SK-N-SH (cell line): ENCODE results near the gene CAV1. TPM values are rescaled to one million over a fixed set of nuclear protein-coding genes. Genes with fewer than 3 reads are reported as not detected.

Experiments
- CTCF ChIA-PET: fragments of 300-600, 350-600 bp; formaldehyde crosslinking; extraction: SDS; loops from one replicate; lab custom pipeline; 2021; lab: Yijun Ruan, JAX
- POLR2A ChIA-PET: fragments of 350-600 bp; sonication (Branson Sonifier 250); formaldehyde crosslinking; extraction: SDS; loops from one replicate; lab custom pipeline; 2020; ENCODE audit warnings: antibody characterized with exemption, inconsistent platforms; lab: Yijun Ruan, JAX
- DNase-seq: peaks from one replicate; pipeline ENCODE4 v3.0.0; 2012
- H2AFZ ChIP-seq: fragments of 200-600 bp; sonication (generic); 2 replicates; pipeline ENCODE4 v1.8.1; 2016; ENCODE audit warnings: antibody characterized with exemption, mild to moderate bottlenecking, low read depth
- H3F3A ChIP-seq: fragments of 200-600 bp; sonication (generic); replicated peaks from 2 replicates; pipeline ENCODE3; 2016; ENCODE audit warnings: antibody characterized with exemption, mild to moderate bottlenecking; ENCODE audit not compliant: insufficient read depth
- H3K27ac ChIP-seq, 2 experiments: fragments of 200-500 bp in 1 of 2; fragments of 200-600 bp in 1 of 2; sonication (Bioruptor generic) in 1 of 2; sonication (generic), shearing (Covaris generic) in 1 of 2; 2 replicates each; pipeline versions ENCODE4 v1.5.1 to v1.6.1; 2014 to 2016; ENCODE audit warnings: low read depth in 2 of 2, inconsistent platforms in 1 of 2, low read length in 1 of 2, mild to moderate bottlenecking in 1 of 2, mixed read lengths in 1 of 2
- H3K27me3 ChIP-seq: fragments of 200-600 bp; sonication (generic), shearing (Covaris generic); 2 replicates; pipeline ENCODE4 v1.6.1; 2016; ENCODE audit warnings: mixed run types; ENCODE audit not compliant: insufficient read depth
- H3K36me3 ChIP-seq, 2 experiments: fragments of 200-500 bp in 1 of 2; fragments of 200-600 bp in 1 of 2; sonication (Bioruptor generic) in 1 of 2; sonication (generic) in 1 of 2; replicated peaks in 1 of 2; 2 replicates each; pipeline versions ENCODE3 to v1.5.1; 2014 to 2016; ENCODE audit warnings: low read length in 1 of 2, mild to moderate bottlenecking in 1 of 2; ENCODE audit not compliant: insufficient read depth in 2 of 2, control insufficient read depth in 1 of 2
- H3K4me1 ChIP-seq, 2 experiments: fragments of 200-500 bp in 1 of 2; fragments of 200-600 bp in 1 of 2; sonication (Bioruptor generic) in 1 of 2; sonication (generic), shearing (Covaris generic) in 1 of 2; 2 replicates each; pipeline versions ENCODE4 v1.5.1 to v1.6.1; 2014 to 2016; ENCODE audit warnings: low read depth in 1 of 2, low read length in 1 of 2, mixed run types in 1 of 2; ENCODE audit not compliant: insufficient read depth in 2 of 2, control insufficient read depth in 1 of 2
- H3K4me2 ChIP-seq: fragments of 200-600 bp; sonication (generic), shearing (Covaris generic); 2 replicates; pipeline ENCODE4 v1.6.1; 2017; ENCODE audit warnings: mixed run types
- H3K4me3 ChIP-seq, 2 experiments: fragments of 200-500 bp in 1 of 2; fragments of 200-600 bp in 1 of 2; sonication (Bioruptor generic) in 1 of 2; sonication (generic), shearing (Covaris generic) in 1 of 2; 2 replicates each; pipeline versions ENCODE4 v1.5.1 to v1.8.1; 2014 to 2016; ENCODE audit warnings: low read depth in 2 of 2, inconsistent platforms in 1 of 2, low read length in 1 of 2, mild to moderate bottlenecking in 1 of 2, mixed read lengths in 1 of 2, moderate library complexity in 1 of 2
- H3K79me2 ChIP-seq: fragments of 200-600 bp; sonication (generic); 2 replicates; pipeline ENCODE4 v1.8.1; 2017; ENCODE audit warnings: mild to moderate bottlenecking; ENCODE audit not compliant: insufficient read depth
- H3K9ac ChIP-seq: fragments of 200-600 bp; sonication (generic); 2 replicates; pipeline ENCODE4 v1.6.1; 2017; ENCODE audit warnings: mixed run types
- H3K9me2 ChIP-seq: fragments of 200-600 bp; sonication (generic); 2 replicates; pipeline ENCODE4 v1.6.1; 2017; ENCODE audit warnings: mixed run types
- H3K9me3 ChIP-seq: fragments of 200-600 bp; sonication (generic); 2 replicates; pipeline ENCODE4 v1.6.1; 2017; ENCODE audit warnings: mixed run types, mild to moderate bottlenecking, moderate library complexity
- H4K20me1 ChIP-seq: fragments of 200-600 bp; sonication (generic); 2 replicates; pipeline ENCODE4 v1.6.1; 2017; ENCODE audit warnings: mild to moderate bottlenecking, mixed run types; ENCODE audit not compliant: insufficient read depth
- EP300 ChIP-seq, 2 experiments: IDR thresholded peaks; 2 replicates each; pipeline versions ENCODE4 v1.4.0 to v1.6.1; 2012; ENCODE audit warnings: borderline replicate concordance in 1 of 2, low read depth in 1 of 2, low read length in 1 of 2
- EZH2phosphoT487 ChIP-seq: fragments of 200-600 bp; sonication (generic); IDR thresholded peaks from 2 replicates; pipeline ENCODE4 v1.6.1; 2017; ENCODE audit warnings: low read depth, mixed run types, mild to moderate bottlenecking, antibody characterized with exemption, moderate library complexity, borderline replicate concordance
- FOSL2 ChIP-seq: IDR thresholded peaks from 2 replicates; pipeline ENCODE4 v1.4.0; 2012; ENCODE audit warnings: low read depth, mild to moderate bottlenecking, moderate library complexity, borderline replicate concordance
- GABPA ChIP-seq: IDR thresholded peaks from 2 replicates; pipeline ENCODE4 v1.4.0; 2012; ENCODE audit warnings: low read depth, mild to moderate bottlenecking
- GATA2 ChIP-seq: sonication (generic); formaldehyde crosslinking; IDR thresholded peaks from 2 replicates; pipeline ENCODE4 v1.5.0; 2020; ENCODE audit warnings: mild to moderate bottlenecking, missing genetic modification reagents
- JUND ChIP-seq: IDR thresholded peaks from 2 replicates; pipeline ENCODE4 v1.4.0; 2012
- MEF2A ChIP-seq: IDR thresholded peaks from 2 replicates; pipeline ENCODE4 v1.4.0; 2012; ENCODE audit warnings: low read depth, borderline replicate concordance
- MXI1 ChIP-seq: IDR thresholded peaks from 2 replicates; pipeline ENCODE4 v1.6.1; 2012; ENCODE audit warnings: mild to moderate bottlenecking, low read depth, low read length, improper control_type of control experiment
- NFIC ChIP-seq: IDR thresholded peaks from 2 replicates; pipeline ENCODE4 v1.4.0; 2012; ENCODE audit warnings: borderline replicate concordance
- POLR2AphosphoS5 ChIP-seq: IDR thresholded peaks from 2 replicates; pipeline ENCODE4 v1.6.1; 2012; ENCODE audit warnings: low read depth, low read length
- RCOR1 ChIP-seq: fragments of 150-350 bp; IDR thresholded peaks from 2 replicates; pipeline ENCODE4 v1.6.1; 2017; ENCODE audit warnings: antibody characterized with exemption, low read length
- RXRA ChIP-seq: IDR thresholded peaks from 2 replicates; pipeline ENCODE4 v1.4.0; 2012; ENCODE audit warnings: low read depth, mild to moderate bottlenecking, borderline replicate concordance
- SMC3 ChIP-seq: IDR thresholded peaks from 2 replicates; pipeline ENCODE4 v1.6.1; 2012; ENCODE audit warnings: low read depth, low read length, improper control_type of control experiment
- TCF12 ChIP-seq: IDR thresholded peaks from 2 replicates; pipeline ENCODE4 v1.4.0; 2012
- TEAD4 ChIP-seq: IDR thresholded peaks from 2 replicates; pipeline ENCODE4 v1.4.0; 2012; ENCODE audit warnings: mild to moderate bottlenecking, borderline replicate concordance; ENCODE audit not compliant: insufficient read depth
- YY1 ChIP-seq: IDR thresholded peaks from 2 replicates; pipeline ENCODE4 v1.4.0; 2012; ENCODE audit warnings: low read depth, mild to moderate bottlenecking
- WGBS: methylation state at CpG from one replicate; pipeline ENCODE4 v1.1.6; 2017; ENCODE audit warnings: low lambda C conversion rate; 5-methylcytosine and 5-hydroxymethylcytosine counted together
- polyA plus RNA-seq, 3 experiments: library from polyadenylated mRNA; depleted of rRNA; stranded (reverse); fragments of >200 nt; gene quantifications; 2 replicates each; pipeline ENCODE4 v1.2.3, GENCODE V29; 2012
- TF ChIP-seq, protein P1 (sequence below): IDR thresholded peaks from 2 replicates; pipeline ENCODE4 v1.4.0; 2012; ENCODE audit warnings: low read depth, borderline replicate concordance
- TF ChIP-seq, protein P2 (sequence below): fragments of 200-600 bp; sonication (generic); IDR thresholded peaks from 2 replicates; pipeline ENCODE4 v1.6.1; 2017; ENCODE audit warnings: antibody characterized with exemption, mild to moderate bottlenecking, moderate library complexity
- TF ChIP-seq, protein P3 (sequence below): fragments of 150-350 bp; IDR thresholded peaks from 2 replicates; pipeline ENCODE4 v1.6.1; 2016; ENCODE audit warnings: mild to moderate bottlenecking, low read depth, low read length
- TF ChIP-seq, protein P4 (sequence below): IDR thresholded peaks from 2 replicates; pipeline ENCODE4; 2012
- TF ChIP-seq, protein P5 (sequence below): IDR thresholded peaks from 2 replicates; pipeline ENCODE4 v1.4.0; 2012; ENCODE audit warnings: low read depth
- TF ChIP-seq, protein P6 (sequence below): IDR thresholded peaks from 2 replicates; pipeline ENCODE4 v1.6.1; 2012; ENCODE audit warnings: mild to moderate bottlenecking, low read depth, low read length, moderate library complexity

The CAV1 gene
- polyA plus RNA-seq, 1 of the 3 experiments (the other 2 are of a cell fraction) = 968 TPM

DNA sequence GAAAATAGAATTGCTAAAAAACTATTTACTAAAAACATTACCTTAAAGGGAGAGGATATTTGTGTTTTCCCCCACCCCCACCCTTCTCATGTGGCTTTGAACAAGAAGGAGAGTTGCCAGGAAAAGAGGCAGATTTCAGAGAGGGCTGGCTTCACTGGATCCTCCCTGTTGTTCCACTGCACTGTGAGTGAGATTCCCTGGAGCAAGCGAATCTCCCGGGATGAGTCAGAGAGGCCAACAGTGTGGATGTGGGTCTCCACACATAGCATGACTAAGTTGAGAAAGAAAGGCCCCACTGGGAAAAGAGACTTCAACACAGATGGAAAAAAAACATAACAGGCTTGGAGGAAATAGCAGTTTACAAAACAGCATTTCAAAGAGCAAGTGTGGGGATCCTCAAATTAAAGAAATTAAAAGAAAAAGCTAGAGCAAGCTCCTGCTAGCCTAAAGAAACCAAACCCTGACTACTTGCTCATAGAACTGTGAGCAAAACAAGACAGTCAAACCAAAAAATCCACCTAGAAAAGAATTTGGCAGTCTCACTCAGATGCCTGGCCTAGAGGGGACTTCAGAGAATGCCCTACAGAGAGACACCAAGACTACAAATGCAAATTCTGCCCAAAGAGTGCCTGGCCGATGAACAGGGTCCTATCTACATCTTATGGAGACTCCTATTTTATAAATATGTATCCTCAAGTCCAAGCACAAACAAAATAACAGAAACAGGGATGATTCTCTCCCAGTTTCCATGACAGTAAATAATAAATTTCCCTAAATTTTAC lies 3.4 kb downstream of the CAV1 start:
- Histone ChIP-seq H3K79me2 (peaks cover 84% of the 10 kb centered on the region), H3K27ac (peak overlapping the region; percentile 77 to 99; a peak in 3 of 4 replicates), H3K9me3 (no peaks in the 10 kb centered on the region), H4K20me1 (peaks cover 39% of the 10 kb centered on the region), H3K27me3 (no peaks in the 10 kb centered on the region), H3F3A (peaks cover 56% of the 10 kb centered on the region), H3K9me2 (no peaks in the 10 kb centered on the region), H3K4me1 (peaks cover 4 to 37% of the 10 kb centered on the region in 2 experiments), H2AFZ (no peak overlapping the region), H3K36me3 (peaks cover 46 to 59% of the 10 kb centered on the region in 2 experiments), H3K9ac (peak overlapping the region; percentile 100), H3K4me3 (peak overlapping the region; percentile 57 to 84; a peak in 3 of 4 replicates), H3K4me2 (peak overlapping the region; percentile 90)
- ChIA-PET POLR2A (no interaction called here), CTCF (interaction anchor here (1.5 to 3.1 kb wide), 3 partner anchors 349 to 376 kb away, joined by 3 to 13 read pairs (median 7); no protein-coding TSS in a partner anchor)
- WGBS = 2% methylated on average over 3 of the region's 3 CpGs
- peak; percentile 21 for DNase-seq
- no peak for TF ChIP-seq MXI1
- TF ChIP-seq FOSL2 = peak; percentile 95
- TF ChIP-seq, protein P1, sequence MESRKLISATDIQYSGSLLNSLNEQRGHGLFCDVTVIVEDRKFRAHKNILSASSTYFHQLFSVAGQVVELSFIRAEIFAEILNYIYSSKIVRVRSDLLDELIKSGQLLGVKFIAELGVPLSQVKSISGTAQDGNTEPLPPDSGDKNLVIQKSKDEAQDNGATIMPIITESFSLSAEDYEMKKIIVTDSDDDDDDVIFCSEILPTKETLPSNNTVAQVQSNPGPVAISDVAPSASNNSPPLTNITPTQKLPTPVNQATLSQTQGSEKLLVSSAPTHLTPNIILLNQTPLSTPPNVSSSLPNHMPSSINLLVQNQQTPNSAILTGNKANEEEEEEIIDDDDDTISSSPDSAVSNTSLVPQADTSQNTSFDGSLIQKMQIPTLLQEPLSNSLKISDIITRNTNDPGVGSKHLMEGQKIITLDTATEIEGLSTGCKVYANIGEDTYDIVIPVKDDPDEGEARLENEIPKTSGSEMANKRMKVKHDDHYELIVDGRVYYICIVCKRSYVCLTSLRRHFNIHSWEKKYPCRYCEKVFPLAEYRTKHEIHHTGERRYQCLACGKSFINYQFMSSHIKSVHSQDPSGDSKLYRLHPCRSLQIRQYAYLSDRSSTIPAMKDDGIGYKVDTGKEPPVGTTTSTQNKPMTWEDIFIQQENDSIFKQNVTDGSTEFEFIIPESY = peak; percentile 58; the same call in 1 of the 2 replicates
- TF ChIP-seq, protein P2, sequence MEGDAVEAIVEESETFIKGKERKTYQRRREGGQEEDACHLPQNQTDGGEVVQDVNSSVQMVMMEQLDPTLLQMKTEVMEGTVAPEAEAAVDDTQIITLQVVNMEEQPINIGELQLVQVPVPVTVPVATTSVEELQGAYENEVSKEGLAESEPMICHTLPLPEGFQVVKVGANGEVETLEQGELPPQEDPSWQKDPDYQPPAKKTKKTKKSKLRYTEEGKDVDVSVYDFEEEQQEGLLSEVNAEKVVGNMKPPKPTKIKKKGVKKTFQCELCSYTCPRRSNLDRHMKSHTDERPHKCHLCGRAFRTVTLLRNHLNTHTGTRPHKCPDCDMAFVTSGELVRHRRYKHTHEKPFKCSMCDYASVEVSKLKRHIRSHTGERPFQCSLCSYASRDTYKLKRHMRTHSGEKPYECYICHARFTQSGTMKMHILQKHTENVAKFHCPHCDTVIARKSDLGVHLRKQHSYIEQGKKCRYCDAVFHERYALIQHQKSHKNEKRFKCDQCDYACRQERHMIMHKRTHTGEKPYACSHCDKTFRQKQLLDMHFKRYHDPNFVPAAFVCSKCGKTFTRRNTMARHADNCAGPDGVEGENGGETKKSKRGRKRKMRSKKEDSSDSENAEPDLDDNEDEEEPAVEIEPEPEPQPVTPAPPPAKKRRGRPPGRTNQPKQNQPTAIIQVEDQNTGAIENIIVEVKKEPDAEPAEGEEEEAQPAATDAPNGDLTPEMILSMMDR = no peak
- no peak for TF ChIP-seq YY1
- TF ChIP-seq RCOR1 = no peak
- TF ChIP-seq GATA2 (CRISPR knock-in tag) = no peak
- no peak for TF ChIP-seq SMC3
- peak in 1 of 2 experiments; percentile 59; a peak in 1 of 4 replicates for TF ChIP-seq EP300 (IDR thresholded peaks at IDR 0.05; ENCODE audit: borderline replicate concordance in 1 of 2, low read depth in 1 of 2, low read length in 1 of 2)
- no peak; the same call in none of the 2 replicates for TF ChIP-seq POLR2AphosphoS5
- TF ChIP-seq, protein P3, sequence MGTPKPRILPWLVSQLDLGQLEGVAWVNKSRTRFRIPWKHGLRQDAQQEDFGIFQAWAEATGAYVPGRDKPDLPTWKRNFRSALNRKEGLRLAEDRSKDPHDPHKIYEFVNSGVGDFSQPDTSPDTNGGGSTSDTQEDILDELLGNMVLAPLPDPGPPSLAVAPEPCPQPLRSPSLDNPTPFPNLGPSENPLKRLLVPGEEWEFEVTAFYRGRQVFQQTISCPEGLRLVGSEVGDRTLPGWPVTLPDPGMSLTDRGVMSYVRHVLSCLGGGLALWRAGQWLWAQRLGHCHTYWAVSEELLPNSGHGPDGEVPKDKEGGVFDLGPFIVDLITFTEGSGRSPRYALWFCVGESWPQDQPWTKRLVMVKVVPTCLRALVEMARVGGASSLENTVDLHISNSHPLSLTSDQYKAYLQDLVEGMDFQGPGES = no peak
- peak; percentile 30; the same call in 1 of the 2 replicates for TF ChIP-seq GABPA
- TF ChIP-seq, protein P4, sequence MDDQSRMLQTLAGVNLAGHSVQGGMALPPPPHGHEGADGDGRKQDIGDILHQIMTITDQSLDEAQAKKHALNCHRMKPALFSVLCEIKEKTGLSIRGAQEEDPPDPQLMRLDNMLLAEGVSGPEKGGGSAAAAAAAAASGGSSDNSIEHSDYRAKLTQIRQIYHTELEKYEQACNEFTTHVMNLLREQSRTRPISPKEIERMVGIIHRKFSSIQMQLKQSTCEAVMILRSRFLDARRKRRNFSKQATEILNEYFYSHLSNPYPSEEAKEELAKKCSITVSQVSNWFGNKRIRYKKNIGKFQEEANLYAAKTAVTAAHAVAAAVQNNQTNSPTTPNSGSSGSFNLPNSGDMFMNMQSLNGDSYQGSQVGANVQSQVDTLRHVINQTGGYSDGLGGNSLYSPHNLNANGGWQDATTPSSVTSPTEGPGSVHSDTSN = peak; percentile 30; the same call in 1 of the 2 replicates
- TF ChIP-seq NFIC = peak; percentile 72; the same call in 1 of the 2 replicates
- peak; percentile 94 for TF ChIP-seq JUND
- TF ChIP-seq, protein P5, sequence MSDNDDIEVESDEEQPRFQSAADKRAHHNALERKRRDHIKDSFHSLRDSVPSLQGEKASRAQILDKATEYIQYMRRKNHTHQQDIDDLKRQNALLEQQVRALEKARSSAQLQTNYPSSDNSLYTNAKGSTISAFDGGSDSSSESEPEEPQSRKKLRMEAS = peak; percentile 77; the same call in 1 of the 2 replicates
- TF ChIP-seq MEF2A = peak; percentile 37; the same call in 1 of the 2 replicates
- TF ChIP-seq TEAD4 = peak; percentile 36; the same call in 1 of the 2 replicates
- TF ChIP-seq RXRA = peak; percentile 32; the same call in 1 of the 2 replicates
- peak; percentile 64 for TF ChIP-seq TCF12
- TF ChIP-seq, protein P6, sequence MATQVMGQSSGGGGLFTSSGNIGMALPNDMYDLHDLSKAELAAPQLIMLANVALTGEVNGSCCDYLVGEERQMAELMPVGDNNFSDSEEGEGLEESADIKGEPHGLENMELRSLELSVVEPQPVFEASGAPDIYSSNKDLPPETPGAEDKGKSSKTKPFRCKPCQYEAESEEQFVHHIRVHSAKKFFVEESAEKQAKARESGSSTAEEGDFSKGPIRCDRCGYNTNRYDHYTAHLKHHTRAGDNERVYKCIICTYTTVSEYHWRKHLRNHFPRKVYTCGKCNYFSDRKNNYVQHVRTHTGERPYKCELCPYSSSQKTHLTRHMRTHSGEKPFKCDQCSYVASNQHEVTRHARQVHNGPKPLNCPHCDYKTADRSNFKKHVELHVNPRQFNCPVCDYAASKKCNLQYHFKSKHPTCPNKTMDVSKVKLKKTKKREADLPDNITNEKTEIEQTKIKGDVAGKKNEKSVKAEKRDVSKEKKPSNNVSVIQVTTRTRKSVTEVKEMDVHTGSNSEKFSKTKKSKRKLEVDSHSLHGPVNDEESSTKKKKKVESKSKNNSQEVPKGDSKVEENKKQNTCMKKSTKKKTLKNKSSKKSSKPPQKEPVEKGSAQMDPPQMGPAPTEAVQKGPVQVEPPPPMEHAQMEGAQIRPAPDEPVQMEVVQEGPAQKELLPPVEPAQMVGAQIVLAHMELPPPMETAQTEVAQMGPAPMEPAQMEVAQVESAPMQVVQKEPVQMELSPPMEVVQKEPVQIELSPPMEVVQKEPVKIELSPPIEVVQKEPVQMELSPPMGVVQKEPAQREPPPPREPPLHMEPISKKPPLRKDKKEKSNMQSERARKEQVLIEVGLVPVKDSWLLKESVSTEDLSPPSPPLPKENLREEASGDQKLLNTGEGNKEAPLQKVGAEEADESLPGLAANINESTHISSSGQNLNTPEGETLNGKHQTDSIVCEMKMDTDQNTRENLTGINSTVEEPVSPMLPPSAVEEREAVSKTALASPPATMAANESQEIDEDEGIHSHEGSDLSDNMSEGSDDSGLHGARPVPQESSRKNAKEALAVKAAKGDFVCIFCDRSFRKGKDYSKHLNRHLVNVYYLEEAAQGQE = peak; percentile 82
- no peak for TF ChIP-seq EZH2phosphoT487
